SU-DHL-6 (cell line): ENCODE data around the gene GLG1.
"Not testable (repeated sequence)": the region's sequence is repeated elsewhere in the genome, so short reads cannot be mapped to it uniquely, and the experiment has no call there.

Experiments
- CTCF ChIP-seq: fragments of 200-600 bp; sonication (generic); IDR thresholded peaks from one replicate; pipeline ENCODE4 v1.5.1; 2017; ENCODE audit warnings: antibody characterized with exemption, mild to moderate bottlenecking, low read length, moderate library complexity; ENCODE audit not compliant: insufficient read depth, poor library complexity, severe bottlenecking
- EZH2phosphoT487 ChIP-seq: fragments of 200-600 bp; sonication (generic), shearing (Covaris generic); conservative IDR thresholded peaks from 2 replicates; pipeline ENCODE4 v1.6.1; 2018; ENCODE audit warnings: mild to moderate bottlenecking, antibody characterized with exemption, low read length, moderate library complexity, mixed read lengths

DNA sequence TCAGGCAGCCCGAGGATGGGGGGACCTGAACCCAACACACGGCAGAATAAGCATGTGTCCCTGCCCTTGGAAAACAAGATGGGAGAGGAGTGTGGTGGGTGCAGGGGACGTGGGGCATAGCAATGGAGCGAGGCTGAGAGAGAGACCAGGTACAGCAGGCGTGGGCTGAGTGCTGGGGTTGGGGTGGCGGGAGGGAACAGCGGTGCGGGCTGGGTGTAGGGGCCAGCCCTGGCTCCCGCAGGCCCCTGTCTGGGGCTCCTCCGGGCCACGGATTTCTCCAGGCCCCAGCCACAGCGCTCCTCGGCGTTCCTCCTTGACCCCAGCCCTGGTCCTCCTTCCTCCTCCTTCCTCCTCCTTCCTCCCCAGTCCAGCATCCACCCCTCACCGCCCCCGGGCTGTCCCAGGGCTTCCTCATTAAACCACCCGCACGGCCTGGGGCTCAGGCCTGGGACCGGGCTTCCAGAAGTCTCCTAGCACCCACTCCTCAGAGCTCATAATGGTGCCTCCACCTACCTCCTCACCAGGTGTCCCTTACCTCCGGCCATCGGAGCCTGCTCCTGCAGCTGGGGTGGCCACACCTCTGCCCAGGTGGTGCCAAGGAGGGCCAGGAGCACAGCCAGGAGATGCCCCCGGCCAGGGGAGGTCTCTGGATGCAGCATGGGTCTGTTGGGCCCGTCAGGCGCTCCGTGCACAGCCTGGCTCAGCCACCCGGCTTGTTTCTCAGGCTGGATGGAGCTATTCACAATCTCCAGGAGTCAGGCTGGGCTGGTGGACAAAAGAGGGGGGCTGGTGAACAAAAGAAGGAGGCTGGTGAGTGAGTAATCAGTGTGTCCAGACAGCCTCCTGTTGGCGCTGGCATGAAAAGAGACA is 186.1 kb downstream of the GLG1 start, which contains the start of gene CLEC18B:
- not testable (repeated sequence) for TF ChIP-seq CTCF, EZH2phosphoT487
